ENCODE results near the gene TMEM221.

GRCh38 chr19:17483605-17484002 is 35.1 kb upstream of the TMEM221 start:
- no peak for TF ChIP-seq EZH2phosphoT487 (IDR thresholded peaks at IDR 0.05; ENCODE audit: low read depth, severe bottlenecking, unreplicated experiment)
- no peak for TF ChIP-seq EZH2 (IDR thresholded peaks at IDR 0.05; ENCODE audit: borderline replicate concordance)
